AG08395 (cell line): ENCODE measurements around the gene SRRM4.
"Not testable (repeated sequence)": the region's sequence is repeated elsewhere in the genome, so short reads cannot be mapped to it uniquely, and the experiment has no call there.

ENCODE experiments used
- DNase-seq: peaks from one replicate; pipeline ENCODE4 v3.0.0; 2012; ENCODE audit warnings: mixed read lengths, low spot score

Gene SRRM4

DNA sequence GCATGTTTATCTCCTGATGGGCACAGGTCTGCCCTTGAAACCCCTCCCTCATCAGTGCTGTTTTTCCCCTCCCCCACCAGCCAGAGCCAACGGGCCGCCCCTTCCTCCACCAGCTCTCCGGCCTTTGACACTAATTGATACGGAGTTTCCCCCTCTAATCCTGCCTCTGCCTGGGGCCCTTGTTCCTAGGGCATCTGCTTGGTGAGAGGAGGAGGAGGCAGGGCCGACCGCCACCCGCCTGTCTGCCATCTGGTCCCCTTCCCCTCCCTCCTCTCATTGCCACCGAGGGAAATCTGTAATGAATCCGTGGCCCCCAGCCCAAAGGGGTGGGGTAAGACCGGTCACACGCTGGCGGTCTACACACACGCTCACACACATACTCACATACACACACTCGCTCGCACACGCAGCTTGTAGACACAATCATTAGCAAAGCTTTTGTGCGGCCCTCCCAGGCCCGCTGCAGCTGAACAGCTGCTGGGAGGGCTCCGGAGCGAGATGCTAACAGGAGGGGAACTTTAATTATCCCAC lies 27.4 kb downstream of the SRRM4 start:
- no peak for DNase-seq

DNA sequence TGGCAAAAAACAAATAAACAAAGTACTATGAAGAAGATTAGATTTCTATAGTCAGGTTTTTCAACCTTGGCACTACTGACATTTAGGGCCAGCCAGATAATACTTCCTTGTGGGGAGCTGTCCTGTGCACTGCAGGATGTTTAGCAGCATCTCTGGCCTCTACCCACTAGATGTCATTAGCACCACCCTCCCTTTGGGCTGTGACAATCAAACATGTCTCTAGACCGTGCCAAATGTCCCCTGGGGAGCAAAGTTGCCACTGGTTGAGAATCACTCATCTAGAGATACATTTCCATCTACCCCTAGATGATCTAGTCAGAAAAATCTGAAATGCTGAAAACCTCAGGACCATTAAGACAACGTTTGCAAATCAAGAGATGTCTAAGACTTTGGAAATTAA lies 29.9 kb downstream of the SRRM4 start:
- no peak for DNase-seq

DNA sequence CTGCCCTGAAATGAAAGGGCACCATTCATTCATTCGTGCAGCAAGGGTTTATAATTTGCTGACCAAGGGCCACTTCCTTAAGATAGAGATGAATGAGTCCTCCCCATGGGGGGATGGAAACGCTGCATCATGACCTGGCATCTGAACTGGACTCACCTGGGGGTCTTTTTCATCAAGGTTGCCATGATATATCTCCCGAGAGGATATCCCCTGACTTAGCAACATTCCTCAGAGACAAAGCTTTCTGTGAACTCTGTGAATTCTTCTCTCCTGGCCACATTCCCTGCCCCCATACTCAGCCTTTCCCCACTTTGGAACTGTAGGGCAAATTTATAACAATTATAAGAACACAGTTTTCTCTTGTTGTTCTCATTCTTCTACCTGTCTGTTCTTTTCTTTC lies 30.8 kb downstream of the SRRM4 start:
- no peak for DNase-seq

DNA sequence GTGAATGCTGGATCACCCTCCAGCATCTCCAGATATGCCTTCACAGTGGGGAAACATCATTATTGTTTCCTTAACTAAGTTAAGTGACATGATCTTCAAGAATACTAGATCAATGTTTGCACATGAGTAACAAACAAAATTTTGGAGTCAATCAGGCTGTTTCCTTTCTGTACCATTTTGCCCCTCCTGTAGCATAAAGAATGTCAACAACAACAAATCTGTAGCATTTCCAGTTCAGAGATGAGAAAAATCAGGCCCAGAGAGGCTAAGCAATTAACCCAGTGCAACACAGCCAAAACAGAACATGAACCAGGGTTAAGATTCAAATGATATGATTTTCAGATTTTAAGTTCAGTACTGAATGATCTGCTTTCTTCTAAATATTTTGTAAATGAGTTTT lies 31.7 kb downstream of the SRRM4 start:
- DNase-seq: no peak

DNA sequence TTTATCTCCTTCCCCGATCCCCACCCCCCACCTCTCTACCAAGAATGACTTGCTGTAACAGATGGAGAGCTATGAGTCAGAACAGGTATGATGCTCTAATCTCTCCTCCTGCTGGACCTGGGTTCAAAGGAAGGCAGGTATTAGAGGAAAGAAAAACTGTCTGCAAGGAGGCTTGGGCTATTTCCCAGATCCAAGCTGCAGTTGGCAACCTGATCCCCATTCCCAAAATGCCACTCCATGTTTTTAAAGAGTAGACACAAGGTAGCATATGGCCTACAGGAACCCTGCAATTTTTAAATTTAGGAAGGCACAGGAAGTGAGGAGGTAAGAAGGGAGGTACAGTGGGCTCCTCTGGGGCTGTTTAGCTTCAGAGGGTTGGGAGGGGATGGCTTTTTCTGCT lies 33.0 kb downstream of the SRRM4 start:
- DNase-seq: no peak

DNA sequence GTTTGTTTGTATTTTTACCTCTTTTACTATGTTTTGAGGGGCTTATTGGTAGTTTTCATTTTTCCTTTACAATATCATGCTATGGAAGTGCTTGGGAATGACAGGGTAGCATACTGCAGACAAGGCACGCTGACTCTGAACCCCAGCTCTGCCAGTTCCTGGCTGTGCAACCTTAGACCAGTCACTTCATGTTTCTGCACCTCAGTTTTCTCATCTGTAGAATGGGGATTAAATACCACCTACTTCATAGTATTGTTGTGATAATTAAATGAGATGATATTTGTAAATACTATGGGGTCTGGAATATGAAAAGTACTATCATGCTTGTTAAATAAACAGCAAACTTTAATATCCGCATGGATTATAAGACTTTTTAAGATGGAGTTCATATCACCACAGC lies 35.4 kb downstream of the SRRM4 start:
- no peak for DNase-seq

DNA sequence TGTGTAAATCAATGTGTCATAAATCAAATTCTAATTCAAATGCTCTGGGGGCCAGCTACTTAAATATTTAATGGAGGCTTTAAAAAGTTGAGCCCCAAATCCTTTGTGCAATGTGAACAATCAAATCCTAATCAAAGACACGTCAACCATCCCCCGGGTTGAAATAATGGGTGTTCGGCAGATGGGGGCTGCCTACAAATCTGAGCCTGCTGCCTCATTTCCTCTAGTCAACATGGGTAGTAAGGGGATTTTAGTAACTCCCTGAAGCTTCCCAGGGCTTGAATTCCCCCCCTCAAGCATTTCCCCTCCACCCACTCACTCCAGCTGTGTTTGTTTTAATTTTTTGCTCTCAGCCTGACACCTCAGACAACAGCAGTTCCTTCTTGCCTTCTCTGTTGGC lies 37.8 kb downstream of the SRRM4 start:
- DNase-seq: no peak

DNA sequence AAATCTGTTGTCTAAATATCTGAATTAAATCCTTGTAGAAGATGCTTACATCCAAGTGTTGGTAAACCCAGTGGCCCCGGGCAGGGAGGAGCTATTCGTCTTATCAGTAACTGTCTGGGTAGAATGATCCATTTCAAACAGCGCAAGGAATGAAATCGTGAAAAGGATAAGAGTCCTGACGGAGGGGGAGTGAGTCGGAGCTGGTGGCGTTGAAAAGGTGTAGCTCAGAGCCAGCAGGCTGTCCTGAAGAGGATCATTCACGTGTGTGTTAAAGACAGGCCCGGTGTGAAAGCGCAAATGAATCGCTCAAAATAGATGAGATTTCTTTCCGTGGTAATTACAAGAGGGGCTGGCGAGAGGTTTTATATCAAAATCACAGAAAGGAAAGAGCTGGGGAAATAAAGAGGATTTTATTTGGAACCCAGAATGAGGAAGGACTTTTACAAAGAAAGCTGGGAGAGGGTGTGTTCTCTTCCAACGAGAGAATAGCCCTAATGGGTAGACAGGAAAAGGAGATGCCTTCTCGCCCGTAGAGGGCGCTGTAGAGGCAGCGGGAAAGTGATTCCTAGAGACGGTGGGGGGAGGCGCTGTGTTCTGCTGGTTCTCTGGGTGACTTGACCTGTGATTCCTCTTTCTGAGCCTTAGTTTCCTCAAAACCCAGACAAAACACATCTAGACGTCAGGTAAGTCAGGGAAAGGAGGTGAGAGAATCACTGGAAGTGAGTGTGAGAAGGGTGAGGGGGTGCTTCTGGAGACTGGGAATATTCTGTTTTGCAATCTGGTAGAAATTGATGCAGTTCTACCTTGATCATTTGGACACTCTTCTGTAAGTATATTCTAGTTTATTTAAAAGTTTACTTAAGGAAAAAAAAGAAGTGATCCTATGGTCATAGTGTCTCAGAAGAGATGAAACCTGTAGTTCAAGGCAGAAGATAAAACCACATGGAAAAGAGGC lies 39.3 kb downstream of the SRRM4 start:
- no peak for DNase-seq

DNA sequence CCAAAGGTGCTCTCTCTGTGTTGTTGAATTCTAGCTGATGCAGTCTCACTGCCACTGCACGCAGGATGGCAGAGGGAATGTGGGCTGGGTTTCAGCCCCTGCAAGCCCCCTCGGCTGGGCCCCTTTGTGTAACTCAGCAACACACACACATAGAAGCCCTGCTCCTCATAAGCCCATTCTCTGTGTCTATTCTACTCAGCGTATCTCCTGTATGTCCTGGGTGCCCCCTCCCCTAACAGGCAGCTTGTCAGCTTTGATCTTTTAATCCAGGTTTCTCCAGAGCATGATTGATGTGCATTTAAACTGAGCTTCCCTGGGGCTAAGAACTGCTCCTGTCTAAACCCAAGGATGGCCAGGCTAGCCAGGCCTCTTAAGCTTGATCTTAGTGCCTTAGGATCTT lies 43.0 kb downstream of the SRRM4 start:
- DNase-seq: no peak

DNA sequence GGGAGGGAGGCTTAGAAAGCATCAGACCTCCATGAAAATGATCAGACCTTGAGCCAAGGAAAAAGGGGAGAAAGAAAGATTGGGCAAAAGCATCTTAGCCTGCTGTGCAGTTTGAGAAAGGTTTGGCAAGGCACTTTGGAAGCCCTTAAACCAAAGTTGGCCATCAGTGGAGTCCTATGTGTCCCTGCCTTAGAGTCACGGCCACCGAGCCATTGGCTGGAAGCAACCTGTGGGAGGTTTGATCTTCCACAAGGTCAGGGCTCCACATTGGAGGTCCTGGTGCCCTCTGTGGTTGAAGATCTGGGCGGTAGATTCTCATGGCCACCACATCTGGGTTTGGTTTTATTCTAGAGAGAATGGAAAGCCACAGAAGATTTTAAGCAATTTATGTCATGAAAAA lies 44.4 kb downstream of the SRRM4 start:
- no peak for DNase-seq

DNA sequence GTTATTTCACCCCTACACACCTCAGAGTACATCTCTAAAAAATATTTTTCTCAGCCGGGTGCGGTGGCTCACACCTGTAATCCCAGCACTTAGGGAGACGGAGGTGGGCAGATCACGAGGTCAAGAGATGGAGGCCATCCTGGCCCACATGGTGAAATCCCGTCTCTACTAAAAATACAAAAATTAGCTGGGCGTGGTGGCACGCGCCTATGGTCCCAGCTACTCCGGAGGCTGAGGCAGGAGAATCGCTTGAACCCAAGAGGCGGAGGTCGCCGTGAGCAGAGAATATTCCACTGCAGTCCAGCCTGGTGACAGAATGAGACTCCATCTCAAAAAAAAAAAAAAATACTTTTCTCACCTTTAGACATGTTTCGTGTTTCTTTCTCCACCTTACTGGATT lies 52.0 kb downstream of the SRRM4 start:
- not testable (repeated sequence) for DNase-seq

DNA sequence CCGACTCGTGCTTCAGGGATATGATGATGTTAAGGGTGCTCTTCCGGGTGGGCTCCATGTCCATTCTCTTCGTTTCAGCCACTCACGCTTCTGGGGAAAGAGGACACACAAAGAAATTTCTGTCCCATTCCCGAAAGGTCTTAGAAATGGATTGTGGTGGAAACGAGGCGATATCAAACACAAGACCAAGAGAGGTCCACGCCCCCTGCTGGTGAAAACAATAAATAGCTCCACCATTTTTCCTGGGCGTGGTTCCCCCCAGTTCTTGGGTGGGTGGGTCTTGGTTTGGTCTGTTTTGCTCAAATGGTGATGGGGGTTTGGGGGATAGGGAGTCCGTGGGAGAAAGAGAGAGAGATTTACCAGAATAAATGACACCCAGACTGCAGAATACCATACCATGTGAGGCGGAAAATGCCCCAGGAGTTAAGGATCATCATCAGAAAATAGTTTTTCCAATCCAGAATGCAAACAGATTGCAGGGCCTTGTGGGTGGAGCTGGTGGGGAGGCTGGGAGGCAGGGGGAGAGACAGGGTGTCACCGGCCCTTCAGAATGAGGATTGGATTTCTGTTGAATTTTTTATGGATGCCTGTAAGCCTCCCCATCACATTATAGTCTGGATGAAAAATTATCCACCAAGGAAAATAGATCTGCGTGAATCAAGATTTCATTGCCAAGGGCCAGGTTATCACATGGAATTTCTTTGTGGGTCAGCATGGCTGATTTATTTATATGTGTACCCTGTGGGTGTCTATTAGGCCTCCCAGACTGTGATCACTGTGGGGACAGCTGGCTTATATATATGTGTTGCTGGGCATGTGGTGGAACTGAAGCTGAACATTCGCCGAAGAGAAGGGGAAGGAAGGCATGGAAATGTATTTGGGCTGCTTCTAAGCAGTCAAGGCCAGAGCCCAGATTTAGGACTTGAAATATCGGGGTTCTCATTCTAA lies 55.8 kb downstream of the SRRM4 start:
- no peak for DNase-seq

DNA sequence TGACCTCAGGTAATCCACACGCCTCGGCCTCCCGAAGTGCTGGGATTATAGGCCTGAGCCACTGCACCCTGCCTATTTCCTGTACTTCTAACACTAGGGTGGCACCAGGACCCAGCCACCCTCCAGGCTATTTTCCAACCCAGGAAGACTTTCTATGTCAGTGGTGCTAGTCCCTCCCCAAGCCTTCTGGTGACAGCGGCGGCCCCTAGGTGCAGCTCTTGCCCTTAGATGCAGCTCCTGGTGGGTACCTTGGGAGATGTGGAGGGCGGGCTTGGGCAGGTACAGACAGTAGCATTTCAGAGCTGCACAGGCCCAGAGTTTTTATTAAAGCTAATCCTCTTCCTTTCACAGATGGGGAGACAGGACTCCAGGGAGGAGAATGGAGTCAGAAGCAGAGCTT lies 62.8 kb downstream of the SRRM4 start:
- no peak for DNase-seq

DNA sequence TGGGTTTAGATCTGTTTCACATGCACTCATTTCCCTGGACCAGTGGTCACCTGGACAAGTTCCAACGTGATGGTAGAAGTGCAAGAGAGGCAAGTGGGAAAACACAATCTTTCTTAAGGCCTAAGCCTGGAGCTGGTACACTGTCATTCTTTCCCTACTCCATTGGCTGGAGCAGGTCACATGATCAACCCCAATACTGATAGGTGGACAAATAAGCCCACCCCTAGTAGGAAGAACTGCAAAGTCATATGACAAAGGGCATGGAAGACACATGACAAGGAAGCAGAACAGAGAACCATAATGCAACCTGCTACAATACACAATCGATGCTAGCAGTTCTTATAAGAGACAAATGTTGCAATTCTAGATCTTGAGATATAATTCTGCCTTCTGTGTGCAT lies 66.3 kb downstream of the SRRM4 start:
- no peak for DNase-seq

DNA sequence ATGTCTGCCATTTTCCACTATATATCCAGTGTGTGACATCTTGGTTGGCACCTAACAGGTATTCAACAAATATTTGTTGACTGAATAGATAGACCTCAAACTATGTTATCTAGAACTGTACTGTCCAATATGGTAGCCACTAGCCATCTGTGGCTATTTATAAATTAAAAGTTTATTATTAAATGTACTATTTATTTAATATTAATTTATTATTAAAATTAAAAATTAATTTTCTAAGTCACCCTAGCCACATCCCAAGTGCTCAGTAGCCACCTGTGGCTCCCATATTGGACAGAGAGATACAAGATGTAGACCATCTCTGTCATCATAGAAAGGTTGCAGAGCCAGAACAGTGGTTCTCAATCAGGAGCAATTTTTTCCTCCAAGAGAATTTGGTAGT lies 69.3 kb downstream of the SRRM4 start:
- DNase-seq: no peak

DNA sequence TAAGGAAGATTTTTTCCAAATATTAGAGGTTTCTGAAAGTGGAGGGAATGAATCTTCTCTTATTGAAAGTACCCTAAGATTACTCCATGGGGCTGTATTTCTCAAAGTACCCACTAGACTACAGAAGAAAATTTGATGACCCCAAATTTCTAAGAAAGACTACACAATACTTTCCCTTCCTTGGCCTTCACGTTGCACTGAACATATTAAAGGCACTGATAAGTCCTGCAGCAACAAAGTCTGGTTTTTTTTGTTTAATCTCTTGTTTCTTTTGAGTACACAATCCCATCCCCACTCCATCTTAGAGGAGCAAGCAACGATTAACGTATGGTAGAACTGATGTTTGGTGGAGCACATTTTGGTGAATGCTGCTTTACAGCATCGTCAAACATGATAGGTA lies 70.1 kb downstream of the SRRM4 start:
- no peak for DNase-seq

DNA sequence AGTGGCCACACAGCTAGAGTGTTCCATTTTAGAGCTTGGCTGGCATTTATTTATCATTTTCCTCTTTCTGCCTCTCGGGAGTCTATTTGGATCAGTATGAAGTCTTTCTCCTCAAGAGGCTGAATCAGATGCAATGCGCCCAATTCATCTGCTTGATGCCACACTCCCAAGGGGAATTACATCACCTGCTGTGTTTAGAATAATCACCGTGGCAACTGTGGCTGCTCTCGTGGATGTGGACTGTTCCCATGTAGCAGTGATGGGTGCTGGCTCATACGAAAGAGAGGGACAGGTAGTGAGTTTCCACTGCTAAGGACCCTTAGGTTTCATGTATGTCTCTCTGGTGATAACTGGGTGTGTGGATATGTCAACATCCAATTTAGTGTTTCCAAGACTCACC lies 70.7 kb downstream of the SRRM4 start:
- DNase-seq: no peak

DNA sequence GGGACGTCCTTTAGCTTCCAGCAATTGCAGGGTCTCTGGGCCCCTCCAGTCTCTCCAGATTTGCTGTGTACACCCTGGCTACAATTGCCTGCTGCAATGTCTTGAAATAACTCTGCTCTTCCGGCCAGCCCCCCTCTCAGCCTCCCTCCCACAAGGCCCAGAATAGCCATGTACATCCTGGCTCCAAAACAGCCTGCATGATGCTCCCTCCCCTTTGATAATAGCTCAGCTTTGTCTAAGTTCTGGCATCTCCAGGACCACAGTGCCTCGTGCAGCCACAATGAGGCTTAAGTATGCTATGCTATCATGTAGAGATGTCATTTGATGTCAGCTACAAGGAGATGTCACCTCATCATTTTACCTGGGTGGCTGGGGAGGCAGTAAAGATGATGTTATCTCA lies 74.6 kb downstream of the SRRM4 start:
- no peak for DNase-seq

DNA sequence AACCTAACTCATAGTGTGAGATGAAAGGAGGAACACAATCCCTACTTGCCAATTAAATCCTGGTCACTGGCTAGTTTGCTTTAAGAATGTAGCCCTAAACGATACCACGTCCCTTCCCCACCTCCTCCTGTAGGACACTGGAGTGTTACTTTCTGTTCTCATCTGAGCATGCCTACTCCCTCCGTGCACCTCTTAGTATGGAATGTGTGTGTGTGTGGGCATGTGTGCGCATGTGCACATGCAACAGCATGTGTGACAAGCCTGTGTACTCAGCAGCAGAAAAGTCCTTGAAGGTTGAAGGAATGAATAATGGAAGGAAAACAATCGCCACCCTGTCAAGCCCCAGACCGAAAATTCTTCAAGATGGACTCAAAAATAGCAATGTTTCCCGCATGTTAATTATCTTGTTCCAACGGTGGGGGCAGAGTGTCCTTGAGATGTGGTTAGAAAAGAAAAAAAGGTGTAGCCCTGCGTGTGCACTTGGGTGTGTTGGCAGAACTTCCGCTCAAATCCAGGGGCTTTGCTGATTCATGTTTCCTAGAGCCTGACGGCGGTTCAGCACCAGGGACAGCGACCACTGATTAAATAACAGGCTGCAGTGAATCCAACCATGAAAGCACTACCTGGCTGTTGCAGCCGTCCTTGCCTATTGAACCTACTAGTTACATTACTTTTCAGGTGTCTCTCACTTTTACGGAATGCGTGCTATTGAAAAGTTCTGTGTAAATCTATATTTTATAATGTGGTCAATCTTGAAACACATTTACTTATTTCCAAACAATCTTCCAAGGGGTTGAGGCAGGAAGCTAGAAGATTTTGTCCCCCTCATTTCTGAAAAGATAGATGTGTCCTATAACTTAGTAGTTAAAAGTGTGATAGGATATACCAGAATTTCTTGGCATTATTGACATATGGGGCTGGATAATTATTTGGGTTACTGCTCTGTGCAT lies 79.8 kb downstream of the SRRM4 start:
- peak; percentile 11 for DNase-seq

DNA sequence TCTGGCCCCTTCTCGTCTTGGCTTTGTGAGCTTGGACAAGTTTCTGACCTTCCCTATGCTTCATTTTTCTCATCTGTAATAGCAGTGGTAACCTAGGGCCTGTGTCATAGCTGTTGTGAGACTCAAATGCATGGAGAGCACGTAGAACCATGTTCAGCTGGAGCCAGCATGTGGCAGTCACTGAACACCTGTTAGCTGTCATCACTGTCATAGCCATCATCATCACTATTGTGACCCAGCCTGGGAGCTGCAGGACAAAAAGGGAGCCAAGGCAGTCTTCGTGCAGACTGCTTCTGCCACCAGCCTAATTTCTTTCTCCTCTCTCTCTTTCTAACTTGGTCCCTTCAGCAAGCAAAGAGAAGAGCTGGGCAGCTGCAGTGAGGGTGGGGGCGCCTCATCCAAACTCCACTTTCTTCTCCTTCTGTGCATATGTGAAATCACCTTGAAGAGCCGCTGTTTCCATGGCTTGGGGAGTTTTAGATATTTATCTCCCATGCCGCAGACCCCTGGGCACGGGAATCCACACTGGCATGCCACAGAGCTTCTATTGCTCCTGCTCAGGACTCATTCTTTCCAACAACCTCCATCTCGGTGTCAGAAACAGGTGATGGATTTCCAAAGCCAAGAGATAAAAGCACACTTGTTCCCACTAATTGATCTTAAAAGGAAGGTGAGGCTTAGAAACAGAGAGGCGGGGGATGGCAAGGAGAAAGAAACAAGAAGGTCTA lies 87.0 kb downstream of the SRRM4 start:
- no peak for DNase-seq

DNA sequence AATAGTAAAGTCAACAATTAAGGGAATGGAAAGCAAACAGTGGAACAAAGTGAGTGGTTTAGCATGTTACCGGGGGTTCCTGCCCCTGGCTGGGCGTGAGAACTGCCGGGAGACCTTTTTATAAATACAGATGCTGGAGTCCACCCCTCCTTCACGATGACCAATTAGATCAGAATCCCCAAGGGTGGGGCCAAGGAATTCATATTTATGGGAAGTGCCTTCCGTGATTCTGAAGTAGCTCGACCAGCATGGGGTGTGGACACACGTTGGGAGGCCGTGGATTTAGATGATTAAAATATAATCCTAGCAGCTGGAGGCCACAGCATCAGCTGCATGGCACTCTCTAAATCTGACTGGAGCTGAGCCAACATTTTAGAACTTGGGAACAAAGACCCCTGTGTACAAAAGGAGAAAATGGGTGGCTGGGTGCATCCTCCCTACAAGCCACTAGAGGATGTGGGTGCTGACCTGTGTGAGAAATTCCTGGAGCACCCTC lies 87.9 kb downstream of the SRRM4 start:
- DNase-seq: no peak
